Trophoblast cell (in vitro differentiated cells and primary cell): ENCODE results near the gene ZNF862.

Source experiments
- DNase-seq, 2 donors: peaks; one replicate each; pipeline ENCODE4 v3.0.0-alpha.2; 2016
- H2AFZ ChIP-seq: 2 replicates; pipeline ENCODE4 v1.6.1; 2013; ENCODE audit warnings: low read length, moderate library complexity, mild to moderate bottlenecking; ENCODE audit not compliant: insufficient read depth, poor library complexity
- H2AK5ac ChIP-seq: 2 replicates; pipeline ENCODE4 v1.6.1; 2013; ENCODE audit warnings: mild to moderate bottlenecking, low read length
- H2BK120ac ChIP-seq: 2 replicates; pipeline ENCODE4 v1.6.1; 2013; ENCODE audit warnings: low read length, mild to moderate bottlenecking, moderate library complexity; ENCODE audit not compliant: insufficient read depth, poor library complexity
- H2BK12ac ChIP-seq: 2 replicates; pipeline ENCODE4 v1.6.1; 2013; ENCODE audit warnings: mild to moderate bottlenecking, low read length, moderate library complexity
- H2BK5ac ChIP-seq: 2 replicates; pipeline ENCODE4 v1.6.1; 2013; ENCODE audit warnings: low read length, low read depth, moderate library complexity, mild to moderate bottlenecking; ENCODE audit not compliant: poor library complexity
- H3K14ac ChIP-seq: 2 replicates; pipeline ENCODE4 v1.6.1; 2013; ENCODE audit warnings: mild to moderate bottlenecking, low read length
- H3K18ac ChIP-seq: 2 replicates; pipeline ENCODE4 v1.6.1; 2013; ENCODE audit warnings: mild to moderate bottlenecking, low read length
- H3K23ac ChIP-seq: 2 replicates; pipeline ENCODE4 v1.6.1; 2013; ENCODE audit warnings: low read length
- H3K27ac ChIP-seq: 2 replicates; pipeline ENCODE4 v1.5.1; 2013; ENCODE audit warnings: low read depth, mild to moderate bottlenecking, inconsistent platforms, low read length, moderate library complexity
- H3K27me3 ChIP-seq: 2 replicates; pipeline ENCODE4 v1.6.1; 2013; ENCODE audit warnings: inconsistent platforms, mild to moderate bottlenecking, low read length, moderate library complexity; ENCODE audit not compliant: insufficient read depth
- H3K36me3 ChIP-seq, 2 experiments: 1 replicate in 1 of 2; 2 replicates in 1 of 2; pipeline ENCODE4 v1.6.1; 2013; ENCODE audit warnings: low read length in 2 of 2, mild to moderate bottlenecking in 2 of 2, moderate library complexity in 1 of 2; ENCODE audit not compliant: insufficient read depth in 2 of 2, control insufficient read depth in 1 of 2
- H3K4ac ChIP-seq: 2 replicates; pipeline ENCODE4 v1.6.1; 2013; ENCODE audit warnings: low read depth, mild to moderate bottlenecking, low read length, moderate library complexity
- H3K4me1 ChIP-seq, 2 experiments: 1 replicate in 1 of 2; 2 replicates in 1 of 2; pipeline ENCODE4 v1.6.1; 2013; ENCODE audit warnings: low read length in 2 of 2, mild to moderate bottlenecking in 2 of 2, moderate library complexity in 1 of 2; ENCODE audit not compliant: insufficient read depth in 2 of 2, control insufficient read depth in 1 of 2
- H3K4me2 ChIP-seq: 2 replicates; pipeline ENCODE4 v1.6.1; 2013; ENCODE audit warnings: inconsistent platforms, mild to moderate bottlenecking, low read length, moderate library complexity
- H3K4me3 ChIP-seq: 2 replicates; pipeline ENCODE4 v1.5.1; 2013; ENCODE audit warnings: mild to moderate bottlenecking, low read depth, low read length, inconsistent platforms
- H3K79me1 ChIP-seq: one replicate; pipeline ENCODE4 v1.6.1; 2013; ENCODE audit warnings: low read length
- H3K79me2 ChIP-seq: 2 replicates; pipeline ENCODE4 v1.6.1; 2013; ENCODE audit warnings: low read length, mild to moderate bottlenecking; ENCODE audit not compliant: control insufficient read depth, insufficient read depth, poor library complexity
- H3K9ac ChIP-seq: 2 replicates; pipeline ENCODE4 v1.6.1; 2013; ENCODE audit warnings: mild to moderate bottlenecking, low read length
- H3K9me3 ChIP-seq: 2 replicates; pipeline ENCODE4 v1.6.1; 2013; ENCODE audit warnings: low read depth, mild to moderate bottlenecking, control low read depth, inconsistent platforms, low read length; ENCODE audit not compliant: insufficient read depth
- H4K12ac ChIP-seq: 2 replicates; pipeline ENCODE4 v1.6.1; 2013; ENCODE audit warnings: low read depth, mild to moderate bottlenecking, low read length, moderate library complexity
- H4K8ac ChIP-seq: 2 replicates; pipeline ENCODE4 v1.6.1; 2013; ENCODE audit warnings: low read depth, mild to moderate bottlenecking, low read length, moderate library complexity
- H4K91ac ChIP-seq: one replicate; pipeline ENCODE4 v1.6.1; 2013; ENCODE audit warnings: low read depth, mild to moderate bottlenecking, low read length, moderate library complexity
- WGBS: extraction: QIAGEN DNeasy Blood & Tissue Kit; methylation state at CpG from one replicate; pipeline ENCODE4 v1.1.7; 2013; ENCODE audit warnings: missing lambda C conversion rate; ENCODE audit not compliant: insufficient read length, insufficient coverage; ENCODE audit errors: extremely low coverage; 5-methylcytosine and 5-hydroxymethylcytosine counted together

Gene ZNF862

DNA sequence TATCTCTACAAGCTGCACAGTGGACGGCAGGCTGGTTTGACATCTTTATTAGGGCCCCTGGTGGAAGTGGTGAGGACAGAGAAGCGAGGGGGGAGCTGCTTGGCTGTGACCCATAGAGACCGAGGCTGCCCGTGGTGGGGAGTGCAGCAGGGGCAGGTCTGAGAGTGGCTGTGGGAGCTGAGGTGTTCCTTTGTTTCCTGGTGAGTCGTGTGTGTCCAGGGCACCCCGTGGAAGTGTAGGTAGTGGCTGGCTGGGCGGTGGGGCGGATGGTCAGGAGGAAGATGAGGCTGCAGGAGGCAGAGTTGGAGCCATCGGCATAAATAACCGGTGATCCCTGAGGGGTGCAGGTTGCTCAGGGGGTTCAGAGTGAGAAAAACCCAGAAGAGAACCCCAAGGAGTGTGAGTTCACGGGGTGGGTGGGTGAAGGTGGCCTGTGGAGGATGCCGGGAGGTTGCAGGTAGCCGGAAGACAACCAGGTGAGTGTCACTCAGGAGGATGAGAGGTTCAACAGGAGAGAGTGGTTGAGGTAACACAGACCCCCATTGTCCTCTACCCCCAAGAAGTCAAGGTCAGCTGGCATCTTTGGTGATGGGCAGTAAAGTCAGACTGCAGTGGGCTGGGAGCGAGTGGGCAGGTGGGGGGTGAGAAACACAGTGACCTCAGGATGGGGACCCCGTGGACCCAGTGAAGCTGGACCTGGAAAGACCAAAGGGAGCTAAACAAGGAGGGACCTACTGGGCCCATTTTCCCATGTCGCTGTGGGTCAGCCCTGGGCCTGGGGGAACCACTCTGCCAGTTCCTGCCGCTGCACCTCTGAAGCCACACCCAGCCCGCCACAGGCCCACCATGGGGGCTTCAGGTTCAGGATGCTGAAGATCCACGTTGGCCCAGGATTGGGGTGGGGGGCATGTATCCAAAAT is 43.4 kb downstream of the ZNF862 start:
- H3K18ac ChIP-seq, result no peak overlapping the region
- H3K27me3 ChIP-seq, result no peaks in the 10 kb centered on the region
- no peak overlapping the region for H3K4me3 ChIP-seq
- peaks cover 1% of the 10 kb centered on the region for H3K9me3 ChIP-seq
- no peak overlapping the region for H3K9ac ChIP-seq
- no peak overlapping the region for H2BK12ac ChIP-seq
- no CpG with 5 or more reads among the region's 19 CpGs for WGBS
- no peaks in the 10 kb centered on the region for H3K79me2 ChIP-seq
- H4K12ac ChIP-seq, result no peak overlapping the region
- H3K4ac ChIP-seq, result no peak overlapping the region
- no peak overlapping the region for H2BK5ac ChIP-seq
- H3K36me3 ChIP-seq, result no peaks in the 10 kb centered on the region
- peaks cover 0 to 3% of the 10 kb centered on the region in 2 experiments for H3K4me1 ChIP-seq
- no peak overlapping the region for H4K91ac ChIP-seq
- H4K8ac ChIP-seq, result no peak overlapping the region
- no peak overlapping the region for H3K14ac ChIP-seq
- H3K79me1 ChIP-seq, result no peaks in the 10 kb centered on the region
- H3K23ac ChIP-seq, result no peak overlapping the region
- H2BK120ac ChIP-seq, result no peak overlapping the region
- H3K27ac ChIP-seq, result no peak overlapping the region
- no peak overlapping the region for H2AFZ ChIP-seq
- DNase-seq, result no peak
- no peak overlapping the region for H2AK5ac ChIP-seq
- H3K4me2 ChIP-seq, result no peak overlapping the region

DNA sequence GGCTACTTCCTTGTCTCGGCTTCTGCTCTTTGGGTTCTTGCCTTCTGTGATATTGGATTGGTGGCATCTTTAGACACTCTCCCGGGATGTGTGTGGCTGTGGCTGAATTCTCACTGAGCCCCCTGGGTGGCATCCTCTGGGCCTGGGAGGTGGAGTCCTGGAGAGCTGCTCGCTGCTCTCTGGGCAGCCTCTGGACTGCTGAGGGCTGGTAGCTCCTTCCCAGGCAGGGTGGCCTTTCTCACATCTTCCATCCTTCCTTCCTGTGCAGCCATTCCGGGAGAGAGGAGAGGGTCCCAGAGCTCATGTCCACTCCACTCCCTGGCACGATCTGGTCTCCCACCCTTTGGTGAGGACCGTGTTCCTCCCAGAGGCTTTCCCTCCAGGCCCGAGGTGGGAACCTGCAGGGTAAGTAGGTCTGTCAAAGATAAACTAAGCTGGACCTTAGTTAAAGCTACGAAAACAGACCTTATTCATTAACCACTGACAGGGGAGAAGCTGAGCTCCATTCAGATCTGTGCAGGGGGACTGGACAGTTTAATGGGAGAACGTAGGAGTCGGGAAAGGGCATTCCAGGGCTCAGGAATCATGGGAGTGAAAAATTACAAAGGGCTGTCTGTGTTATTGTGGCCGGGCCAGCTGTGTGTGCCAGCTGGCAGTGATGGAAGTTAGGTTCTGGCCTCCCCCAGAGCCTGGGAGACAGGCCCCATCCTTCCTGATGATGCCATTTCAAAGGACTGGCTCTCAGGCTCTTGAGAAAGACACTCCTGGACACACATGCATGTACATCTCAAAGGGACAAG is 44.3 kb downstream of the ZNF862 start:
- Histone ChIP-seq H3K36me3 (no peaks in the 10 kb centered on the region), H4K8ac (no peak overlapping the region), H3K9me3 (peaks cover 1% of the 10 kb centered on the region), H3K27me3 (no peaks in the 10 kb centered on the region), H2BK120ac (no peak overlapping the region), H4K91ac (no peak overlapping the region), H3K79me2 (no peaks in the 10 kb centered on the region), H2AK5ac (no peak overlapping the region), H3K4me3 (no peak overlapping the region), H2AFZ (no peak overlapping the region), H3K79me1 (no peaks in the 10 kb centered on the region), H3K9ac (no peak overlapping the region), H3K4me2 (no peak overlapping the region), H3K14ac (no peak overlapping the region), H2BK5ac (no peak overlapping the region), H4K12ac (no peak overlapping the region), H3K18ac (no peak overlapping the region), H3K4me1 (peaks cover 0 to 3% of the 10 kb centered on the region in 2 experiments), H3K23ac (no peak overlapping the region), H2BK12ac (no peak overlapping the region), H3K27ac (no peak overlapping the region), H3K4ac (no peak overlapping the region)
- DNase-seq, result no peak
- WGBS, result no CpG with 5 or more reads among the region's 11 CpGs

DNA sequence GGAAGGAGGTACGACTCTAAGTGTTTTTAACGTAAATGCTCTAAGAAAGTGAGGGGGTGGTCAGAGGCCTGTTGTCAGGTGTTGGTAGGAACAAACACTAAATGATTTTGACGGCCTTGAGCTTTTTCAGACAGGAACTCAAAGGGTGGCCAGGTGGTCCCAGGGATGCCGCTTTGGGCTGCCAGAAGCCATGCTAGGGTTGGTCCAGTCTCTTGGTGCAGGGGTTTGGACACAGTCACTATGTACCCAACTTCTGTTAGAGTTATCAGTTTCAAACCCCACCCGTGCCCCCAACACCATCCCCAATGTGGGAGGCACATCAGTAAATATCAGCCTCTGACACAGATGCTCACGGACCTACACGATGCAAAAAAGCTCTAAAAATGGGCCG is 44.9 kb downstream of the ZNF862 start:
- no peak overlapping the region for H3K23ac ChIP-seq
- no peak overlapping the region for H3K14ac ChIP-seq
- no peak overlapping the region for H3K18ac ChIP-seq
- no peak overlapping the region for H3K4me2 ChIP-seq
- H3K36me3 ChIP-seq, result no peaks in the 10 kb centered on the region
- no peak overlapping the region for H4K12ac ChIP-seq
- no peaks in the 10 kb centered on the region for H3K27me3 ChIP-seq
- no peak overlapping the region for H4K91ac ChIP-seq
- no CpG with 5 or more reads among the region's 8 CpGs for WGBS
- H3K4me3 ChIP-seq, result no peak overlapping the region
- H2BK12ac ChIP-seq, result no peak overlapping the region
- no peaks in the 10 kb centered on the region for H3K79me1 ChIP-seq
- no peak overlapping the region for H2BK120ac ChIP-seq
- no peak overlapping the region for H3K4ac ChIP-seq
- H2AK5ac ChIP-seq, result no peak overlapping the region
- no peak overlapping the region for H2BK5ac ChIP-seq
- peaks cover 1% of the 10 kb centered on the region for H3K9me3 ChIP-seq
- H2AFZ ChIP-seq, result no peak overlapping the region
- H3K4me1 ChIP-seq, result peaks cover 0 to 3% of the 10 kb centered on the region in 2 experiments
- no peak for DNase-seq
- H4K8ac ChIP-seq, result no peak overlapping the region
- H3K27ac ChIP-seq, result no peak overlapping the region
- no peaks in the 10 kb centered on the region for H3K79me2 ChIP-seq
- no peak overlapping the region for H3K9ac ChIP-seq

DNA sequence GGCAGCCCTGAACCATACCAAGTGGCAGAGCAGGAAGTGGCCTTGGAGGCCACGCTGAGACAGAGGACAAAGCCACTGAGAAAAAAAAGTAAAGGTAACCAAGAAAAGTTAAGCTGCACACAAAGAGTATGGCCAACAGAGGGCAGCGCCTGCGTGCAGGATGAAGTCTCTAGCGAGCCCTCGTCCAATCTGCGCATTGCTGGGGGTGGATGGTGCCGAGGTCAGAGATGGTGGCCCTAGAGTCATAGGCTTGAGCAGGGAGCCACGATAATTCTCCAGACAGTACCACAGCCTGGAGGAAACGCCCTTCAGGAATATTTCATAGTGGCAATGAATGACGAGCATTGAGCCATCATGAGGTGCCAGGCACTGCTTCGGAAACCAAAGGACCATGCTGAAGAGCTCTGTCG is 45.3 kb downstream of the ZNF862 start:
- no peaks in the 10 kb centered on the region for H3K79me2 ChIP-seq
- no peaks in the 10 kb centered on the region for H3K27me3 ChIP-seq
- H4K91ac ChIP-seq, result no peak overlapping the region
- no peak overlapping the region for H3K14ac ChIP-seq
- no peak overlapping the region for H3K4ac ChIP-seq
- no CpG with 5 or more reads among the region's 12 CpGs for WGBS
- no peak overlapping the region for H4K8ac ChIP-seq
- no peak overlapping the region for H3K9ac ChIP-seq
- no peaks in the 10 kb centered on the region for H3K36me3 ChIP-seq
- H3K4me1 ChIP-seq, result peaks cover 0 to 3% of the 10 kb centered on the region in 2 experiments
- no peak overlapping the region for H3K18ac ChIP-seq
- H3K4me2 ChIP-seq, result no peak overlapping the region
- no peak overlapping the region for H2BK12ac ChIP-seq
- peak; percentile 35 to 72 for DNase-seq
- no peak overlapping the region for H4K12ac ChIP-seq
- H2BK120ac ChIP-seq, result no peak overlapping the region
- H2AK5ac ChIP-seq, result no peak overlapping the region
- H3K23ac ChIP-seq, result no peak overlapping the region
- H3K4me3 ChIP-seq, result no peak overlapping the region
- H2BK5ac ChIP-seq, result no peak overlapping the region
- no peaks in the 10 kb centered on the region for H3K79me1 ChIP-seq
- no peak overlapping the region for H2AFZ ChIP-seq
- H3K9me3 ChIP-seq, result peaks cover 1% of the 10 kb centered on the region
- H3K27ac ChIP-seq, result no peak overlapping the region
